HL-60 (cell line): ENCODE results near the gene LTBR.

ENCODE experiments used
- POLR2AphosphoS5 ChIP-seq: IDR thresholded peaks from 2 replicates; pipeline ENCODE4 v1.6.1; 2012; ENCODE audit warnings: low read depth
- TF ChIP-seq, protein P1 (sequence below): IDR thresholded peaks from 2 replicates; pipeline ENCODE4 v1.6.1; 2012; ENCODE audit warnings: low read depth; ENCODE audit not compliant: insufficient replicate concordance

GRCh38 chr12:6335451-6336078 is 48.4 kb upstream of the LTBR start:
- TF ChIP-seq, protein P1, sequence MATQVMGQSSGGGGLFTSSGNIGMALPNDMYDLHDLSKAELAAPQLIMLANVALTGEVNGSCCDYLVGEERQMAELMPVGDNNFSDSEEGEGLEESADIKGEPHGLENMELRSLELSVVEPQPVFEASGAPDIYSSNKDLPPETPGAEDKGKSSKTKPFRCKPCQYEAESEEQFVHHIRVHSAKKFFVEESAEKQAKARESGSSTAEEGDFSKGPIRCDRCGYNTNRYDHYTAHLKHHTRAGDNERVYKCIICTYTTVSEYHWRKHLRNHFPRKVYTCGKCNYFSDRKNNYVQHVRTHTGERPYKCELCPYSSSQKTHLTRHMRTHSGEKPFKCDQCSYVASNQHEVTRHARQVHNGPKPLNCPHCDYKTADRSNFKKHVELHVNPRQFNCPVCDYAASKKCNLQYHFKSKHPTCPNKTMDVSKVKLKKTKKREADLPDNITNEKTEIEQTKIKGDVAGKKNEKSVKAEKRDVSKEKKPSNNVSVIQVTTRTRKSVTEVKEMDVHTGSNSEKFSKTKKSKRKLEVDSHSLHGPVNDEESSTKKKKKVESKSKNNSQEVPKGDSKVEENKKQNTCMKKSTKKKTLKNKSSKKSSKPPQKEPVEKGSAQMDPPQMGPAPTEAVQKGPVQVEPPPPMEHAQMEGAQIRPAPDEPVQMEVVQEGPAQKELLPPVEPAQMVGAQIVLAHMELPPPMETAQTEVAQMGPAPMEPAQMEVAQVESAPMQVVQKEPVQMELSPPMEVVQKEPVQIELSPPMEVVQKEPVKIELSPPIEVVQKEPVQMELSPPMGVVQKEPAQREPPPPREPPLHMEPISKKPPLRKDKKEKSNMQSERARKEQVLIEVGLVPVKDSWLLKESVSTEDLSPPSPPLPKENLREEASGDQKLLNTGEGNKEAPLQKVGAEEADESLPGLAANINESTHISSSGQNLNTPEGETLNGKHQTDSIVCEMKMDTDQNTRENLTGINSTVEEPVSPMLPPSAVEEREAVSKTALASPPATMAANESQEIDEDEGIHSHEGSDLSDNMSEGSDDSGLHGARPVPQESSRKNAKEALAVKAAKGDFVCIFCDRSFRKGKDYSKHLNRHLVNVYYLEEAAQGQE: no peak
- TF ChIP-seq POLR2AphosphoS5: peak; percentile 83
